NK-92 treated with Interleukin-12 subunit alpha and Interleukin-12 subunit beta, amount 100 ng/mL, for 24 hours (cell line): Measurements from ENCODE around the gene SEPTIN12.

Experiments
- DNase-seq: peaks from one replicate; lab custom pipeline; 2025; lab: John Stamatoyannopoulos, UW

Gene SEPTIN12

GRCh38 chr16:4787627-4788482 lies at the start of gene SEPTIN12:
SEPTIN12 (minus strand) TSS chr16:4788345; CDS start chr16:4787645, 700 bp downstream.
- no peak for DNase-seq

DNA sequence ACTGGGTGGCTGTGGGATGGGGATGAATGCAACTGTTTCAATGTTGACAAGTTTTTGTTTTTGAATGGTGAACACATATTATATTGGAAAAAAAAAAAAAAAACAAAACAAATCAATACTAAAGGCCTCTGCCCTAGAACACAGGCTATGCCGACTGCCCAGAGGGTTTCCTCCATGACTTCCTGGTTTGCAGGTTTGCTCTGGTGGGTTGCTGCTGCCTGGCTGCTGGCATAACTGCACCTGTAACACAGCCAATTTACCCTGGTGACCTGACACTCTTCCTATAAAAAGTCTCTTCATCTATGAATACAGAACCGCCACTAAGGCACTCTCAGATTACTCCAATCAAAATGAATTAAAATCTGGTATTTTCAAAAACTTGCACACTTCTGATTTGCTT lies 48.6 kb upstream of the SEPTIN12 start:
- no peak for DNase-seq

DNA sequence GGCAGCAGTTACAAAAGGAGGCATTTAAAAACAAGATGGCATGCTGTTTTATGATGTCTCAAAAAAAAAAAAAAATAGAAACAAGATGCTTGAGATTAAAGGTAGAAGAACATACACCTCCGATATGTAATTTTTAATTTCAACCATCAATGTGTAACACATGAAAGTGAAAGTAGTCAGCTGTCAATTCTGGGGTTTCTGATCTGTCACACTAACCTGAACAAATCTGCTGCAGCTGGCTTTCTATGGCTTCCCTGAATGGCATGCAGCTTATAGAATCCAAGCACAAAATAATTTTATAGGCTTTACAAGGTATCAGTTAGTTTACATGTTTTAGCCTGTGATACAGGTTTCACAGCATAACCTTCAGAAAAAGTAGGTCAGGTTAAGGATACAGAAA lies 45.4 kb upstream of the SEPTIN12 start:
- DNase-seq = no peak

DNA sequence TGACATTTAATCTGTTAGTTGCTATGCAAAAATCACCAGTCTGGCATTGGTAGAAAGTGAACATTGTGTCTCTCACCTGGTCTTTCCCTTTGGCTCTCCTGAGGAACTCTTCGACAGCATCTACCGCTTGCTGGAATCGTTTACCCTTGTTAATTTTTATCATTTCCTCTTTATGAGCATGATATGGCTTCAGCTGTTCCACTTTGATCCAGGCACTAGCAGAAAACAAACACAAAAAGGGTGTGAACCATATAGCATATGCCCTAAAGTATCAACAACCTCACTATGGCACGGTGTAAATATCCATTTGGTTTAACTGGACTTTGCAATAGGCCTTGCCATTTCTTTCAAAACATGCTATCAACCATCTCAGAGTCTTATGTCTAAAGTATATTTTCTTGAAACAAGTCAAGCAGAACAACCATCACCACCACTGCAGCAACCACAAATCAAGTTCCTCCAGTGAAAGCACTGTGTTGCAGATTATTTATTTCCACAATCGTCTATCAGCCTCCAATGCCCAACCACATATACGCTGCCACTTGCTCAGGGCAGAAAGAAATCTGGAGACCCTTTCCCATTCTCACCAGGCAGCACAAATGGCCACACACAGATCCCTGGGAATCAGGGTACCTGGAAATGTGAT lies 44.7 kb upstream of the SEPTIN12 start:
- no peak for DNase-seq

DNA sequence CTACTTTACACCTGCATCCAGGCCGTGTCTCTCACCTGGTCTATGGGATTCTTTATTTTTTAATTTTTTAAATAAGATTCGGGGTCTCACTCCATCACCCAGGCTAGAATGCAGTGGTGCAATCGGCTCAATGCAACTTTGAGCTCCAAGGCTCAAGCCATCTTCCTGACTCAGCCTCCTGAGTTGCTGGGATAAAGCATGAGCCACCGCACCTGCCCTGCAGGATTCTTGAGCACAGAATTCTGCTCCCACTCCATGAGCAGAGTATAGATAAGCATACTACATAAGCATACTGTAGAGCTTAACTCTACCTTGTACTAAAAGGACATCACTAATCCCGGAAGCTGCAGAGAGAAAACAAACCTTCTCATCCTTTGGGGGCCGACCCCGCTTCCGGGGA lies 43.5 kb upstream of the SEPTIN12 start:
- DNase-seq = no peak

DNA sequence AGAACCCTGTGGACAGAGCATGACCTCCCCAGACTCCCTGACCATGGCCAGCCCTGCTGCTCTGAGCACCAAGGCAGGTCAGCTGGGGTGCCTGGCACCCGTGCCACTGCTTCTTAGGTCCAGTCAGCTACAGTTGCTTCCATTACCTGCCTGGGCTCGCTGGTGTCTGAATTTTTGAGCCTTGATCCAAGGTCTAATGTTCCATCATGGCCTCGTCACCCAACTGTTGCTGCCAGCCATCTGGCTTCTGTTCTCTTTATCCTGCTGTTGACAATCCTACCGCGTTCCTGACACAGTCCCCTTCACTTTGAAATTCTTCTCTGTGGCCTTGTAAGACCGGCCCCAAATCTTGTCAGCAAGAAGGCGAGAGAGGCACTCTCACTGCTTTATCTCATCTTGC lies 42.3 kb upstream of the SEPTIN12 start:
- DNase-seq = no peak

DNA sequence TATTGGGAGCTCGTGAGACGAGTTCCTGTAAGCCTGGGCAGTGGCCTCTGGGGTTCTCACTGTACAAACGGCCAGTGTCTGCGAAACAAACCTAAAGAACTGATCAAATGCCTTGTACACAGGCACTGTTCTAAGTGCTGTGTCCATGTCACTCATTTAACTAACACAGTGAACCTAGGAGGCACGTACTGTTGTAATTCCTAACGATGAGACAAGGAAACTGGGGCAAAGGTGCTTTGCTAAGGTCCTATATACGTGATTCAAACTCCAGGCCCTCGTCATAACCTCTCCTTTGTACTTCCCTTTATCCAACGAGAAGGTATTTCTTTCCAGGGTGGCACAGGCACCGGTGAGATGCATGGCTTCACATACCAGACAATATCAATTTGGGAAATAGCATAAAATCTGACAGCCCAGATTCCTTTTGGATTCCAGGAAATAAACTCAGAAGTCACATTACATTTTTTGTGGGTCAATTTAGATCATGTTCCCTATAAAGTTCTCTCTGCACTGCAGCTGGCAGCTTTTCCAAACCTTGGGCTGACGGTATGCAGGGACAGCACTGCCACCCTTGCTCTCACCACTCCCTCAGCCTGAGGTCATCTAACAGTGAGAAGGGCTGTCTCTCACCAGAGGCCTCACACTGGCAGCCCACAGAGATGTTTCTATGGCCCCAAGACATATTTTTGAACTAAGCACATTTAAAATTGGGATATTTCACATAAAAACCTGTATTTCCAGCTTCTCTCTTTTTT lies 40.6 kb upstream of the SEPTIN12 start:
- DNase-seq = no peak

DNA sequence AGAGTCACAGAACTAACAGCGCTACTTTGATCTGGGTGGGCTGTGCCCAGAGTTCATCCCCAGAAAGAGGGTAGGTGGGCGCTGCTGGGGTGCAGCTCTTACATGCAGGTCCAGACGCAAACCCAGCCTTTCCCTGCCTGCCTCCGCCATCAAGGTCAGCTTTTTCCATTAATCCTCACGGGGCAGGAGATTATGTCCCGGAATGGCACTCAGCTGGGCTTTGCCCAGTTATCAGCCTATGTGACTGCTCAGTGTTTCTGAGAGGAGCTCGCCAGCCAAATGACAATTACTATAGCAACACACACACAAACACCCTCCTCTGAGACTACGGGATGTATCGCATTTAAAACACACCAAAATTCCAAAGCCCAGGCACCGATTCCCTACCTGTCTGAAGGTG lies 38.8 kb upstream of the SEPTIN12 start:
- no peak for DNase-seq

DNA sequence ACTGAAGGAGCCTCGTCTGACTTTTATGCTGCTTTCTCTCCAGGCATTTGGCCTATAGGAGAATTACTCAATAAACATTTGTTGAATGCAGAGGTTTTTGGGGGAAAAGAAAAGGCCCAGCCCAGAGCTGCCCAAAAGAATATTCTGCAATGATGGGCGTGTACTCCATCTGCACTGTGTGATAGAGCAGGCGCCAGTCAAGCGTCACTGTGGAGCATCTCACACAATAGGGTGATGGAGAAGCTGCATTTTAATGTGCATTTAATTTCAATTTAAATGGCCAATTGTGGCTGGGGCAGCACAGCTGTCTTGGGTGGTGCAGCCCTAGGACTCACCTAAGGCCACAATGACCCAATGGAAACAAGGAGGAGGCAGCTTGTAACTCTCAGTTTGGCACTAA lies 38.4 kb upstream of the SEPTIN12 start:
- DNase-seq = no peak

GRCh38 chr16:4825196-4825595 lies 37.1 kb upstream of the SEPTIN12 start:
- DNase-seq = no peak

- DNase-seq = no peak
Measured at GRCh38 chr16:4820652-4821051, 32.5 kb upstream of the SEPTIN12 start.

DNA sequence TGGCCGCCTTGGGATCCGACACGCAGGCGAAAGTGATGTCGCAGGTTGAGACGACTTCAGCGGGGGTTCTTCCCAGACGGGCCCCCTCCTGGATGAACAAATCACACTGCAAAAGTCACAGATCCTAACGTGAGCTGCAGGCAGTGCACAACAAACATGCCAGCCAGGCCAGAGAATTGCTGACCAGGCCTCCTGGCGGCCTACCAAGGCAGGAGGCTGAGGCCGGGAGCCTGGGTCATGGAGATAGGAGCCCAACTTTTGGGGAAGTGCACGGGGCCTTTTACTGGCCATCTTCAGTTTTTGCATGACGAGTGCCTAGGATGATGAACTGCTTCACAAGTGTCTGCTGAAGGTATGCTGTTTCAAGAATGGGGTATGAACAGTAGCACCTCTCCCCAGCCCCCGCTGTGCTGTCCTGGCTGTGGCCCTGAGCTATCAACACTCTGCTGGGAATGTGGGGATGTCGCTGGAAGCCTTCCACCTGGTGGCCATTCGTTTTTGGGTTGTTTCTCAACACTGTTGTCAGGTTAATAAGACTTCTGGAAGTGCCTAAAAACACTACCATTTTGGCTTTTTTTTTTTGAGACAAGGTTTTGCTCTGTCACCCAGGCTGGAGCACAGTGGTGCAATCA lies 26.5 kb upstream of the SEPTIN12 start:
- no peak for DNase-seq

GRCh38 chr16:4814046-4814445 lies 25.9 kb upstream of the SEPTIN12 start:
- no peak for DNase-seq

GRCh38 chr16:4813251-4814003 lies 25.3 kb upstream of the SEPTIN12 start:
- DNase-seq = no peak

- no peak for DNase-seq
Measured at GRCh38 chr16:4811773-4812172, 23.6 kb upstream of the SEPTIN12 start.

- DNase-seq = no peak
Measured at GRCh38 chr16:4811242-4811641, 23.1 kb upstream of the SEPTIN12 start.

GRCh38 chr16:4806280-4806679 lies 18.1 kb upstream of the SEPTIN12 start:
- DNase-seq = no peak

DNA sequence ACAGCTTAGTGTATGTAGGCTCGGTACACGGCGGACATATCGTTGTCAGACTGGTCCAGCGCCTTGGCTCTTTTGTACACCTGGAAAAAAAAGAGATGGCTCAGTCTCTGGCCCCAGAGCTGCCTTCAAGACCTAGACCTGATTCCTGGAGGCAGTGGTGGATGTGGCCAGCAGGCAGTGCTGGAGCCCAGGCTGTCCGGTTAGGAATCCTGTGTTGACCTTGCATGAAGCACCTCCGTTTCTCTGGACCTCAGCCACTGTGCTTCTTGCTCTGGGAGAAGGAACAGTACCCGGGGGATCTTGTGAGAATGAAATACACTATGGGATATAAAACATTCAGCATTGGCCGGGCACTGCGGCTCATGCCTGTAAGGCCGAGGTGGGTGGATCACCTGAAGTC lies 17.1 kb upstream of the SEPTIN12 start:
- no peak for DNase-seq

- no peak for DNase-seq
Measured at GRCh38 chr16:4803898-4804762, 16.0 kb upstream of the SEPTIN12 start.

DNA sequence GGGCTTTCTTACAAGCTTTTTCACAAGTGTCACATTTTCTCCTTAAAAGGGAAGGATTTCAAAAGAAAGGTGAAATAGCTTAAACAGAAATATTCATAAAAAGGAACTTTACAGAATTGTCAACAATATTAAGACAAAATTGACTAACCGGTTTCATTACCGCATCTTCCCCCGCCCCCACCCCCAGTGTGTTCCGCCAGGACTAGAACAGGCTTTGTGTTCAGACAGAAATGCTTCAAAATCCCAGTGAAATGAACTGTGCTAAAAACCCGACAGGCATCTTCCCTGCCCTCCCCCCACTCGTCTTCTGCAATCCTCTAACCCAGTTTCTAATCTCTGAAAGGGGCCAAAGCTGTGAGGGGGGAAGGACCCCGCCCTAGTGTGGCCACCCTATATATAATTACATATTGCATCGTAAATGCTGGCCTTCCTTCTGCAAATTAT lies 15.3 kb upstream of the SEPTIN12 start:
- no peak for DNase-seq
